RWPE2 (cell line): ENCODE data around the gene KREMEN2.

ENCODE experiments used
- ATAC-seq: fragments of 200-7000 bp; cut with Tn5 transposase; 3 replicates; pipeline ENCODE4 v1.9.1; 2021; ENCODE audit warnings: low read depth
- DNase-seq: peaks from one replicate; pipeline ENCODE4 v3.0.0-alpha.2; 2020; ENCODE audit warnings: low spot score
- H3K27ac ChIP-seq: fragments of 450-650 bp; 2 replicates; pipeline ENCODE4 v1.5.1; 2017; ENCODE audit warnings: mild to moderate bottlenecking; ENCODE audit not compliant: poor library complexity, severe bottlenecking
- H3K27me3 ChIP-seq: fragments of 250-450 bp; sonication (Bioruptor Pico); 2 replicates; pipeline ENCODE4 v1.5.1; 2021; ENCODE audit warnings: mild to moderate bottlenecking, moderate library complexity; ENCODE audit not compliant: insufficient read depth, poor library complexity, severe bottlenecking
- H3K36me3 ChIP-seq: fragments of 250-450 bp; sonication (Bioruptor Pico); 2 replicates; pipeline ENCODE4 v1.5.1; 2020; ENCODE audit warnings: low read depth, mild to moderate bottlenecking, moderate library complexity
- H3K4me1 ChIP-seq: fragments of 250-450 bp; sonication (Bioruptor Pico); 2 replicates; pipeline ENCODE4 v1.5.1; 2021; ENCODE audit warnings: mild to moderate bottlenecking, moderate library complexity; ENCODE audit not compliant: insufficient read depth, poor library complexity, severe bottlenecking
- H3K4me3 ChIP-seq: fragments of 250-450 bp; sonication (Bioruptor Pico); 2 replicates; pipeline ENCODE4 v1.5.1; 2021; ENCODE audit warnings: mild to moderate bottlenecking, moderate library complexity; ENCODE audit not compliant: severe bottlenecking
- H3K9me3 ChIP-seq: fragments of 250-450 bp; sonication (Bioruptor Pico); 2 replicates; pipeline ENCODE4 v1.5.1; 2021; ENCODE audit warnings: mild to moderate bottlenecking, moderate library complexity; ENCODE audit not compliant: severe bottlenecking
- CTCF ChIP-seq: fragments of 450-650 bp; IDR thresholded peaks from one replicate; pipeline ENCODE4 v1.5.1; 2017; ENCODE audit warnings: mild to moderate bottlenecking, moderate library complexity; ENCODE audit not compliant: poor library complexity, severe bottlenecking

Gene KREMEN2

DNA sequence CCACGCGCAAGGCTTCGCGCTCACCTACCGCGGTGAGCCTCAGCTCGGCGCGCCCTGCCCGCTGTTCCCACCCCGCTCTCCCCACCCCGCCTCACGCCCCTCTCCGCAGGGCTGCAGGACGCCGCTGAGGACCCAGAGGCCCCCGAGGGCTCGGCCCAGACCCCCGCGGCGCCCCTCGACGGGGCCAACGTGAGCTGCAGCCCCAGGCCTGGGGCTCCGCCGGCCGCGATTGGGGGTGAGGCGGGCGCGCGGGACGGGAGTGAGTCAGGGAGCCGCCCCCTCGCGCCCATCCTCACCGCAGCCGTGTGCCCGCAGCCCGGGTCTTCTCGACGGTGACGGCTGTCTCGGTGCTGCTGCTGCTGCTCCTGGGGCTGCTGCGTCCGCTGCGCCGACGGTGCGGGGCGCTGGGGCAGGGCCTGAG is 3.1 kb downstream of the KREMEN2 start:
- DNase-seq = no peak
- H3K36me3 ChIP-seq = peaks cover 13% of the 10 kb centered on the region
- H3K9me3 ChIP-seq = no peaks in the 10 kb centered on the region
- TF ChIP-seq CTCF = no peak
- no peaks in the 10 kb centered on the region for H3K27me3 ChIP-seq
- H3K4me1 ChIP-seq = no peaks in the 10 kb centered on the region
- H3K27ac ChIP-seq = no peak overlapping the region
- H3K4me3 ChIP-seq = no peak overlapping the region
- ATAC-seq = no peak

GRCh38 chr16:2967721-2968161 is 3.7 kb downstream of the KREMEN2 start:
- Histone ChIP-seq H3K27me3 (no peaks in the 10 kb centered on the region), H3K4me1 (no peaks in the 10 kb centered on the region), H3K9me3 (no peaks in the 10 kb centered on the region), H3K27ac (peak overlapping the region; percentile 78), H3K36me3 (peaks cover 18% of the 10 kb centered on the region), H3K4me3 (no peak overlapping the region)
- TF ChIP-seq CTCF = no peak
- ATAC-seq = no peak
- no peak for DNase-seq

DNA sequence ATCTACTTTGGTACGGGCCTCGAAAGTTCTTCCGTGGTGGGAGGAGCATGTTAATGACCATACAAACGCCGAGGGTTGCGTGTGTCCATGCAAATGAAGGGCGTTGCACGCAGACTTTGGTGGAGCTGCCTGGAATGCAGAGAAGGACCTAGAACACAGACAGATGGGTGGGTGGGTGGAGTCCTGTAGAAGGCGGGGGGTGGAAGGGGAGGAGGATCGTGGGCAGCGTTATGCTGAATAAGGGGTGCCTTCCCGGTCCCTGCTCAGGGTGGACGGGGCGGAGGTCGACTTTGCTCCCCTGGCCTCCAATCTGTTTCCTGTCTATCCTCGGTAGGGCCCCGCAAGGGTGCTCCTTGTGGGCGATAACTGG is 4.3 kb downstream of the KREMEN2 start:
- no peak for TF ChIP-seq CTCF
- no peak for DNase-seq
- ATAC-seq = no peak
- Histone ChIP-seq H3K4me3 (peak overlapping the region; percentile 70), H3K36me3 (peaks cover 23% of the 10 kb centered on the region), H3K9me3 (no peaks in the 10 kb centered on the region), H3K27me3 (no peaks in the 10 kb centered on the region), H3K27ac (peak overlapping the region; percentile 78), H3K4me1 (no peaks in the 10 kb centered on the region)

- Histone ChIP-seq H3K9me3 (no peaks in the 10 kb centered on the region), H3K27me3 (no peaks in the 10 kb centered on the region), H3K4me1 (no peaks in the 10 kb centered on the region), H3K36me3 (peaks cover 27% of the 10 kb centered on the region), H3K4me3 (peak within 1 kb of the TSS; percentile 70), H3K27ac (peak within 1 kb of the TSS; percentile 78)
- DNase-seq (peak; percentile 87), ATAC-seq (peak; percentile 60)
- TF ChIP-seq CTCF = no peak
Measured at GRCh38 chr16:2968738-2969544, 4.9 kb downstream of the KREMEN2 start, which contains the start of gene PAQR4. PAQR4 (plus strand) TSS chr16:2969348; CDS start chr16:2969675, 327 bp downstream.
